HL-60 (cell line): ENCODE measurements around the gene OMA1.
"Not testable (repeated sequence)": the region's sequence is repeated elsewhere in the genome, so short reads cannot be mapped to it uniquely, and the experiment has no call there.

Experiments
- DNase-seq, 2 experiments: peaks; one replicate each; pipeline ENCODE4 v3.0.0-alpha.2; 2010 to 2020; ENCODE audit warnings: low read depth in 1 of 2, low spot score in 1 of 2
- H3K27ac ChIP-seq: fragments of 250-450 bp; sonication (Bioruptor Pico); replicated peaks from 2 replicates; pipeline ENCODE4 v1.5.1; 2020; ENCODE audit warnings: mild to moderate bottlenecking, moderate library complexity
- H3K27me3 ChIP-seq: fragments of 250-450 bp; sonication (Bioruptor Pico); 2 replicates; pipeline ENCODE4 v1.5.1; 2021; ENCODE audit warnings: mild to moderate bottlenecking, moderate library complexity; ENCODE audit not compliant: insufficient read depth, poor library complexity, severe bottlenecking
- H3K4me3 ChIP-seq: replicated peaks from 2 replicates; pipeline ENCODE4 v1.5.1; 2011; ENCODE audit warnings: mild to moderate bottlenecking, control low read depth, low read length; ENCODE audit not compliant: insufficient read depth
- GABPA ChIP-seq: IDR thresholded peaks from 2 replicates; pipeline ENCODE4 v1.6.1; 2012; ENCODE audit warnings: low read depth
- POLR2AphosphoS5 ChIP-seq: IDR thresholded peaks from 2 replicates; pipeline ENCODE4 v1.6.1; 2012; ENCODE audit warnings: low read depth
- SPI1 ChIP-seq: IDR thresholded peaks from 2 replicates; pipeline ENCODE4 v1.6.1; 2012; ENCODE audit warnings: low read depth, mild to moderate bottlenecking, borderline replicate concordance
- TF ChIP-seq, protein P1 (sequence below): IDR thresholded peaks from 2 replicates; pipeline ENCODE4 v1.6.1; 2012; ENCODE audit warnings: low read depth; ENCODE audit not compliant: insufficient replicate concordance
- TF ChIP-seq, protein P2 (sequence below): IDR thresholded peaks from one replicate; pipeline ENCODE4 v1.5.1; 2011; ENCODE audit warnings: low read length, control low read depth, inconsistent platforms; ENCODE audit not compliant: insufficient read depth

OMA1 gene

DNA sequence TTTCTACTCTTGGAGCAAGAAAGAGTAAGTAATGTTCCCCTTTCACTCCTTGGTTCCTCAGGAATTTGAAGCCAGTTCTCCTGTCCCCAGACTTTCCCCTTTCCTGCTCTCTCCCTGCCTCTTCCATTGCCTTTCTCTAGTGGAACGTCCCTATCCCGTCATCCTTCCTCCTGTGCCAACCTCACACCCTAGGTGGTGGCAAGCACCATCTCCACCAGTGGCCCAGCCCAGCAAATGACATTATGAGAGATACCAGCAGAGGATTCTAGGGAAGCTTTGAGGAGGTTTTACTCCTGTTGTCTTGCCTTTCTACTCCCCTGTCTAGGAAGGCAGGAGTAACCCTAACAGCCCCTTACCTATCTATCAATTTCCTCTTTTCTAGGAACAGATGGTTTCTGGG, 38.6 kb upstream of the OMA1 start:
- Histone ChIP-seq H3K27ac (peak overlapping the region; percentile 67), H3K4me3 (no peak overlapping the region), H3K27me3 (no peaks in the 10 kb centered on the region)
- TF ChIP-seq, protein P1, sequence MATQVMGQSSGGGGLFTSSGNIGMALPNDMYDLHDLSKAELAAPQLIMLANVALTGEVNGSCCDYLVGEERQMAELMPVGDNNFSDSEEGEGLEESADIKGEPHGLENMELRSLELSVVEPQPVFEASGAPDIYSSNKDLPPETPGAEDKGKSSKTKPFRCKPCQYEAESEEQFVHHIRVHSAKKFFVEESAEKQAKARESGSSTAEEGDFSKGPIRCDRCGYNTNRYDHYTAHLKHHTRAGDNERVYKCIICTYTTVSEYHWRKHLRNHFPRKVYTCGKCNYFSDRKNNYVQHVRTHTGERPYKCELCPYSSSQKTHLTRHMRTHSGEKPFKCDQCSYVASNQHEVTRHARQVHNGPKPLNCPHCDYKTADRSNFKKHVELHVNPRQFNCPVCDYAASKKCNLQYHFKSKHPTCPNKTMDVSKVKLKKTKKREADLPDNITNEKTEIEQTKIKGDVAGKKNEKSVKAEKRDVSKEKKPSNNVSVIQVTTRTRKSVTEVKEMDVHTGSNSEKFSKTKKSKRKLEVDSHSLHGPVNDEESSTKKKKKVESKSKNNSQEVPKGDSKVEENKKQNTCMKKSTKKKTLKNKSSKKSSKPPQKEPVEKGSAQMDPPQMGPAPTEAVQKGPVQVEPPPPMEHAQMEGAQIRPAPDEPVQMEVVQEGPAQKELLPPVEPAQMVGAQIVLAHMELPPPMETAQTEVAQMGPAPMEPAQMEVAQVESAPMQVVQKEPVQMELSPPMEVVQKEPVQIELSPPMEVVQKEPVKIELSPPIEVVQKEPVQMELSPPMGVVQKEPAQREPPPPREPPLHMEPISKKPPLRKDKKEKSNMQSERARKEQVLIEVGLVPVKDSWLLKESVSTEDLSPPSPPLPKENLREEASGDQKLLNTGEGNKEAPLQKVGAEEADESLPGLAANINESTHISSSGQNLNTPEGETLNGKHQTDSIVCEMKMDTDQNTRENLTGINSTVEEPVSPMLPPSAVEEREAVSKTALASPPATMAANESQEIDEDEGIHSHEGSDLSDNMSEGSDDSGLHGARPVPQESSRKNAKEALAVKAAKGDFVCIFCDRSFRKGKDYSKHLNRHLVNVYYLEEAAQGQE: no peak
- no peak for TF ChIP-seq POLR2AphosphoS5
- no peak for TF ChIP-seq GABPA
- TF ChIP-seq, protein P2, sequence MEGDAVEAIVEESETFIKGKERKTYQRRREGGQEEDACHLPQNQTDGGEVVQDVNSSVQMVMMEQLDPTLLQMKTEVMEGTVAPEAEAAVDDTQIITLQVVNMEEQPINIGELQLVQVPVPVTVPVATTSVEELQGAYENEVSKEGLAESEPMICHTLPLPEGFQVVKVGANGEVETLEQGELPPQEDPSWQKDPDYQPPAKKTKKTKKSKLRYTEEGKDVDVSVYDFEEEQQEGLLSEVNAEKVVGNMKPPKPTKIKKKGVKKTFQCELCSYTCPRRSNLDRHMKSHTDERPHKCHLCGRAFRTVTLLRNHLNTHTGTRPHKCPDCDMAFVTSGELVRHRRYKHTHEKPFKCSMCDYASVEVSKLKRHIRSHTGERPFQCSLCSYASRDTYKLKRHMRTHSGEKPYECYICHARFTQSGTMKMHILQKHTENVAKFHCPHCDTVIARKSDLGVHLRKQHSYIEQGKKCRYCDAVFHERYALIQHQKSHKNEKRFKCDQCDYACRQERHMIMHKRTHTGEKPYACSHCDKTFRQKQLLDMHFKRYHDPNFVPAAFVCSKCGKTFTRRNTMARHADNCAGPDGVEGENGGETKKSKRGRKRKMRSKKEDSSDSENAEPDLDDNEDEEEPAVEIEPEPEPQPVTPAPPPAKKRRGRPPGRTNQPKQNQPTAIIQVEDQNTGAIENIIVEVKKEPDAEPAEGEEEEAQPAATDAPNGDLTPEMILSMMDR: no peak
- peak in 1 of 2 experiments; percentile 11 for DNase-seq

DNA sequence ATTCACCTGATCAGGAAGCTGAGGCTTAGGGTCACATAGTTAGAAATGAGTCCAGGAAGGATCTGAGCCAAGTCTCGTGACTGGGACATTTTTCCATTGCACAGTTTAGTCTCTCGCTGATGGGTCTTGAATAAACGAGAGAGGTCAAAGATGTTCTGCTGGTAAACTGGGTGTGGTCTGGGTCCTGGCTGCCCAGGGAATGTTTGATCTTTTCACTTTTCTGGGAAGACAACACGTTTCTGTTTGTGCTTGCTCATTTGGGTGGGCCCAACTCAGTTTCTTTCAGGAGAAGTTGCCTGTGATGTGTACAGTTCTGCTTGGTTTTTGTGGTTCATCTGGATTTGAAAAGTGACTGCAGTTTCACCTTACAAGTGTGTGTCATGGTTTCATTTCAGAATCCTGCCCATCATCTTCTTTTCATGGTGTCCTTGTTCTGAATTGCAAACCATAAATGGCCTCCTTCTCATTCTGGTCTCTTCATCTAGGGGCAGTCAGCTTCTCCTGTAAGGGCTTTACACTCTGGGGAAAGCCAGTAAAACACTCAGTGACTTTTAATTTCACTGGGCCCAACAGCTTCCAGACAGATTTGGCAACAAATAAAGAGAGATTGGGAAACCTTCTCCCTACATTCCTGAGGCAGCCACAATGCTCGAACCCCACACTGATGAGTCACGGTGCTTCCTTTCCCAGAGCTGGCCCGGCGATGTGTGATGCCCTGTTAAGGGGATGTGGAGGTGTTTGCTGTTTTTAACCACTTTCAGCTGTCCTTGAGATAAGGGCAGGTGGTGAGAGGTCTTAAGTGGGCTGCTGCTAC, 37.8 kb upstream of the OMA1 start:
- DNase-seq: peak; percentile 78 to 92
- peak overlapping the region; percentile 67 for H3K27ac ChIP-seq
- no peaks in the 10 kb centered on the region for H3K27me3 ChIP-seq
- no peak overlapping the region for H3K4me3 ChIP-seq
- no peak for TF ChIP-seq GABPA
- TF ChIP-seq POLR2AphosphoS5: no peak
- TF ChIP-seq, protein P2: no peak
- no peak for TF ChIP-seq SPI1
- TF ChIP-seq, protein P1: no peak

DNA sequence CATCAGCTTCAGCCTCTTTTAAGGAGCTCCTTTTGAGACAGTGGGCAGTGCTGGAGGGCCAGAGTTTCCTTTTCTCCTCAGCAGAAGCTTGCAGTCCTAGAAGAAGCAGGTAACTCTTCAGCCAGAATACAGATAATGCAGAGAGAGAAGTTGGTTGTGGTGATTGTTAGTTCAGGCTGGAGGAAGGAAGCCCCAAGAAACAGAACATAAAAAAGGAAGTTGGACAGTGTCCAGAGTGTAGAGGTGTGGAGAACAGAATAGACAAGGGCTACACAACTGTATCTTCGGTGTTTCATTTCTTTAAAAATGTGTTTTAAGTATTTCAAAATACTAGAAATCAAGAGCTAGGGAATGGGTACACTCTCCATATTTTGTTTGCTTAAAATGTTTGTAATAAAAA, 37.0 kb upstream of the OMA1 start:
- TF ChIP-seq, protein P1: no peak
- TF ChIP-seq SPI1 (peak; percentile 84; the same call in 1 of the 2 replicates), POLR2AphosphoS5 (no peak), GABPA (no peak)
- TF ChIP-seq, protein P2: no peak
- H3K27me3 ChIP-seq: no peaks in the 10 kb centered on the region
- H3K4me3 ChIP-seq: no peak overlapping the region
- peak; percentile 73 to 77 for DNase-seq
- peak overlapping the region; percentile 67 for H3K27ac ChIP-seq

DNA sequence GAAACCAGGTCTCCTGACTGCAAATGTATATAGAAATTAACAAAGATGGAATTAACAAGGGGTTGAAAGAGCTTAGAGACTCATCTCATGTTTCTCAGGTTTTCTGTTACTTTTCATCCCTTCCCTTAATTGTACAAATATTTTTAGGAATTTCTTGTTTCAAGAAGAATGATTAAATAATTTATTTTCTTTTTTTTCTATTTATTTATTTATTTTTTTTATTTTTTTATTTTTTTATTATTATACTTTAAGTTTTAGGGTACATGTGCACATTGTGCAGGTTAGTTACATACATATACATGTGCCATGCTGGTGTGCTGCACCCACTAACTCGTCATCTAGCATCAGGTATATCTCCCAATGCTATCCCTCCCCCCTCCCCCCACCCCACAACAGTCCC, 35.6 kb upstream of the OMA1 start:
- not testable (repeated sequence) for DNase-seq, H3K27me3 ChIP-seq, H3K4me3 ChIP-seq, H3K27ac ChIP-seq
